Neural progenitor cell (in vitro differentiated cells): ENCODE results near the gene MAN2C1. TPM values are rescaled to one million over a fixed set of nuclear protein-coding genes. Genes with fewer than 3 reads are reported as not detected.

Experiments used
- DNase-seq: peaks from one replicate; pipeline ENCODE4 v3.0.0-alpha.2; 2016; ENCODE audit warnings: low spot score
- H2AFZ ChIP-seq: fragments of 200-600 bp; sonication (generic); replicated peaks from 2 replicates; pipeline ENCODE4 v1.6.1; 2016; ENCODE audit warnings: antibody characterized with exemption
- H3F3A ChIP-seq: fragments of 200-600 bp; sonication (generic); 2 replicates; pipeline ENCODE4 v1.6.1; 2016; ENCODE audit warnings: antibody characterized with exemption, low read depth
- H3K27ac ChIP-seq: fragments of 200-600 bp; sonication (generic); 2 replicates; pipeline ENCODE4 v1.5.1; 2016; ENCODE audit warnings: mild to moderate bottlenecking
- H3K27me3 ChIP-seq: fragments of 200-600 bp; sonication (generic); 2 replicates; pipeline ENCODE4 v1.6.1; 2016; ENCODE audit warnings: mild to moderate bottlenecking, moderate library complexity
- H3K36me3 ChIP-seq: fragments of 200-600 bp; sonication (generic); 2 replicates; pipeline ENCODE4 v1.5.1; 2016
- H3K4me1 ChIP-seq: fragments of 200-600 bp; sonication (generic); 2 replicates; pipeline ENCODE4 v1.6.1; 2016; ENCODE audit warnings: mixed run types
- H3K4me2 ChIP-seq: fragments of 200-600 bp; sonication (generic); 2 replicates; pipeline ENCODE4 v1.6.1; 2016
- H3K4me3 ChIP-seq: fragments of 200-600 bp; sonication (generic); 2 replicates; pipeline ENCODE4 v1.5.1; 2016
- H3K79me2 ChIP-seq: fragments of 200-600 bp; sonication (generic); 2 replicates; pipeline ENCODE4 v1.6.1; 2016; ENCODE audit warnings: low read depth
- H3K9ac ChIP-seq: fragments of 200-600 bp; sonication (generic); 2 replicates; pipeline ENCODE4 v1.6.1; 2016
- H3K9me3 ChIP-seq: fragments of 200-600 bp; sonication (generic); 2 replicates; pipeline ENCODE4 v1.5.1; 2016; ENCODE audit warnings: low read depth
- H4K20me1 ChIP-seq: fragments of 200-600 bp; sonication (generic); 2 replicates; pipeline ENCODE4 v1.6.1; 2016; ENCODE audit warnings: low read depth
- H3K27ac Mint-ChIP-seq: 3 replicates; pipeline ENCODE4 v1.8.0; 2021; ENCODE audit warnings: mixed read lengths
- H3K27me3 Mint-ChIP-seq: 2 replicates; pipeline ENCODE4 v1.8.0; 2022; ENCODE audit warnings: low read depth, mild to moderate bottlenecking, inconsistent platforms, moderate library complexity, mixed read lengths; ENCODE audit not compliant: insufficient read depth
- H3K36me3 Mint-ChIP-seq: 3 replicates; pipeline ENCODE4 v1.8.0; 2021; ENCODE audit warnings: mixed read lengths
- H3K4me1 Mint-ChIP-seq: 3 replicates; pipeline ENCODE4 v1.8.0; 2021; ENCODE audit warnings: mixed read lengths
- H3K4me3 Mint-ChIP-seq: 3 replicates; pipeline ENCODE4 v1.8.0; 2021; ENCODE audit warnings: mild to moderate bottlenecking, moderate library complexity, mixed read lengths
- H3K9me3 Mint-ChIP-seq: 3 replicates; pipeline ENCODE4 v1.8.0; 2020; ENCODE audit warnings: mixed read lengths
- CTCF ChIP-seq: fragments of 200-600 bp; sonication (generic); IDR thresholded peaks from 2 replicates; pipeline ENCODE4 v1.5.1; 2017; ENCODE audit warnings: antibody characterized with exemption, mild to moderate bottlenecking
- EZH2 ChIP-seq: fragments of 200-600 bp; sonication (generic); IDR thresholded peaks from 2 replicates; pipeline ENCODE4 v1.6.1; 2017; ENCODE audit warnings: antibody characterized with exemption, mild to moderate bottlenecking, moderate library complexity
- EZH2phosphoT487 ChIP-seq: fragments of 200-600 bp; sonication (generic); IDR thresholded peaks from 2 replicates; pipeline ENCODE4 v1.6.1; 2017; ENCODE audit warnings: antibody characterized with exemption
- total RNA-seq: library from RNA; depleted of rRNA; stranded (reverse); fragments of >200 nt; gene quantifications from 2 replicates; pipeline ENCODE4 v1.2.3, GENCODE V29; 2015; ENCODE audit warnings: low replicate concordance

MAN2C1 gene
- total RNA-seq, 1 donor from 2014 or later, result 76.8 TPM

DNA sequence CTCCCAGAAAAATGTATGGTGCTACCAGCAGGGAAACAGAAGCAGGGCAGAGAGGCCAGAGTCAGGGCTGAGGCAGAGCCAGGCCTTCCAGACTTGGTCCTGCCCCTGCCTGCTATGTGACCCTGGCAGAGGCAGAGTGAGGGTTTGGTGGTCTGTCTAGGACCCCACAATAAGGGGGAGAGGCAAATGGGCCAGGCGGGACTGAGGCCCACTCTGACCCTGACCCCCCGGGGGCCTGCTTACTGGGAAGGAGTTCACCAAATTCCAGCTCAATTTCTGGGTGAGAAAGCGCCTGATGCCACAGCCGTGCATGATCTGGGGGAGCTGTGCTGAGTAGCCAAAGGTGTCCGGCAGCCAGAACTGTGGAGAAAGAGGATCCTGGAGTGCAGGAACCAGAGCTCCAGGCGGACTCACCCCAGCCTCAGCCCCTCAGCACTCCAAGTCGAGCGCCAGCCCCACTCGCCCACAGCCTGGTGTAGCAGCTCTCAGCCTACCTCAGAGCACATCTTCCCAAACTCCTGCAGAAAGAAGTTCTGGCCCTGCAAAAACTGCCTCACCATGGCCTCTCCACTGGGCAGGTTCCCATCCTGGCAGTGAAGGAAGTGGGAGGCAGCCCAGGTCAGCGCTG lies 6.9 kb downstream of the MAN2C1 start:
- H3K4me1 ChIP-seq, result no peaks in the 10 kb centered on the region
- H3K27ac ChIP-seq, result no peak overlapping the region
- Mint-ChIP-seq H3K36me3 (peaks cover 8% of the 10 kb centered on the region), H3K27ac (no peak overlapping the region), H3K27me3 (no peaks in the 10 kb centered on the region), H3K4me3 (no peak overlapping the region), H3K4me1 (no peaks in the 10 kb centered on the region), H3K9me3 (no peaks in the 10 kb centered on the region)
- no peaks in the 10 kb centered on the region for H3K9me3 ChIP-seq
- no peaks in the 10 kb centered on the region for H3F3A ChIP-seq
- no peak for DNase-seq
- no peaks in the 10 kb centered on the region for H3K27me3 ChIP-seq
- no peak overlapping the region for H3K4me2 ChIP-seq
- no peaks in the 10 kb centered on the region for H4K20me1 ChIP-seq
- no peaks in the 10 kb centered on the region for H3K79me2 ChIP-seq
- H2AFZ ChIP-seq, result no peak overlapping the region
- H3K4me3 ChIP-seq, result no peak overlapping the region
- H3K36me3 ChIP-seq, result no peaks in the 10 kb centered on the region
- no peak overlapping the region for H3K9ac ChIP-seq
- TF ChIP-seq EZH2phosphoT487 (no peak), CTCF (no peak), EZH2 (no peak)

DNA sequence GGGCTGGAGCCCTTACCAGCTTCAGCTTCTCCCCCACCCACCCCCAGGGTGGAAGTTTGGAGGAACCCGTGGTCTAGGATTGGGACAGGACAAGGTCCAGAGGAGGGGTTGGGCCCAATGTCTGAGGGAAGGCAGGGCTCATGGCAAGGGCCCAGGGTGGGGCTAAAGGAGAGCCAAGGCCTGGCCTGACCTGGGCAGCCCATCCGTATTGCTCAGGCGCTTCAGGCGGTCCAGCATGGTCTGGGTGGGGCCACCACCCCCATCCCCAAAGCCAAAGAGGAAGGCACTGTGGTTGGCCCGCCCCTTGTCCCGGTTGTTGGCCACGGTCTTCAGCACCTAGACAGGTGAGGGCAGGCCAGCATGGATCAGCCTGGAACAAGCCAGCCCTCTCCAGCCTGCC lies 7.6 kb downstream of the MAN2C1 start:
- Histone ChIP-seq H3K79me2 (no peaks in the 10 kb centered on the region), H3K4me2 (no peak overlapping the region), H2AFZ (no peak overlapping the region), H4K20me1 (no peaks in the 10 kb centered on the region), H3K9ac (no peak overlapping the region), H3K36me3 (no peaks in the 10 kb centered on the region), H3K27me3 (no peaks in the 10 kb centered on the region), H3K4me1 (no peaks in the 10 kb centered on the region), H3K27ac (no peak overlapping the region), H3K9me3 (no peaks in the 10 kb centered on the region), H3K4me3 (no peak overlapping the region), H3F3A (no peaks in the 10 kb centered on the region)
- no peak for DNase-seq
- no peaks in the 10 kb centered on the region for H3K4me1 Mint-ChIP-seq
- no peaks in the 10 kb centered on the region for H3K9me3 Mint-ChIP-seq
- no peak overlapping the region for H3K27ac Mint-ChIP-seq
- H3K4me3 Mint-ChIP-seq, result no peak overlapping the region
- TF ChIP-seq EZH2, result no peak
- TF ChIP-seq CTCF, result no peak
- TF ChIP-seq EZH2phosphoT487, result no peak
- H3K27me3 Mint-ChIP-seq, result no peaks in the 10 kb centered on the region
- peaks cover 8% of the 10 kb centered on the region for H3K36me3 Mint-ChIP-seq

DNA sequence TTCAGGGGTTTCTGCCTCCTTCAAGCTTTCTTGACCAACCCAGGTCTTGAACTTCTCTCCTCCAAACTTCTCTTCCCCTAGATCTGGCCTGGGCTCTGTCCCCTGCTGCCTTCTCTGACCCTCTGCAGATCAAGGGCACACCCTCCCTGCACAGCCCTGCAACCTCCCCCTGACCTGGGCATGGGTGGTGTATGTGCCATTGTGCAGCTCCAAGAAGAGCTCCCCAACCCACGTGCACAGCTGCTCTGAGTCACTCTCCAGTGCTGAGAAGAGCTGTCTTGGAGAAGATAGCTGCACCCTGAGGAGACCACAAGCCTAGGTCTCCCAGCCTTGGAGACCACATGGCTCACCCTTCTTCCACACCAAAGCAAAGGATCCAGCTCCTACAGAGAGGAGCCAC lies 8.0 kb downstream of the MAN2C1 start:
- H3K4me1 ChIP-seq, result no peaks in the 10 kb centered on the region
- Mint-ChIP-seq H3K9me3 (no peaks in the 10 kb centered on the region), H3K36me3 (peaks cover 8% of the 10 kb centered on the region), H3K27ac (peak overlapping the region; percentile 50), H3K4me3 (peak overlapping the region; percentile 4), H3K27me3 (no peaks in the 10 kb centered on the region), H3K4me1 (no peaks in the 10 kb centered on the region)
- H2AFZ ChIP-seq, result no peak overlapping the region
- no peak overlapping the region for H3K9ac ChIP-seq
- no peaks in the 10 kb centered on the region for H3K27me3 ChIP-seq
- no peaks in the 10 kb centered on the region for H3K36me3 ChIP-seq
- H3F3A ChIP-seq, result no peaks in the 10 kb centered on the region
- H3K79me2 ChIP-seq, result no peaks in the 10 kb centered on the region
- no peaks in the 10 kb centered on the region for H4K20me1 ChIP-seq
- no peak overlapping the region for H3K4me3 ChIP-seq
- H3K9me3 ChIP-seq, result no peaks in the 10 kb centered on the region
- DNase-seq, result no peak
- H3K27ac ChIP-seq, result no peak overlapping the region
- no peak for TF ChIP-seq CTCF
- no peak for TF ChIP-seq EZH2phosphoT487
- no peak for TF ChIP-seq EZH2
- no peak overlapping the region for H3K4me2 ChIP-seq
